H9 (cell line): Measurements from ENCODE around the gene FLACC1. TPM values are rescaled to one million over a fixed set of nuclear protein-coding genes. Genes with fewer than 3 reads are reported as not detected.
A peak's percentile ranks its signal among the peaks of the same experiment; 100 is the strongest.

Source experiments
- DNase-seq: peaks from one replicate; pipeline ENCODE4 v3.0.0-alpha.2; 2017
- H2AFZ ChIP-seq: one replicate; pipeline ENCODE4 v1.6.1; 2013; ENCODE audit warnings: mild to moderate bottlenecking, low read length, control low read depth, moderate library complexity
- H2AK5ac ChIP-seq: 2 replicates; pipeline ENCODE4 v1.6.1; 2013; ENCODE audit warnings: low read length, control low read depth, mixed read lengths; ENCODE audit not compliant: insufficient read length
- H2BK120ac ChIP-seq: one replicate; pipeline ENCODE4 v1.6.1; 2013; ENCODE audit warnings: low read depth, mild to moderate bottlenecking, low read length, control low read depth, inconsistent platforms; ENCODE audit not compliant: poor library complexity, severe bottlenecking
- H2BK12ac ChIP-seq: 2 replicates; pipeline ENCODE4 v1.6.1; 2013; ENCODE audit warnings: low read length, control low read depth, mixed read lengths, low read depth; ENCODE audit not compliant: insufficient read length
- H2BK15ac ChIP-seq: 2 replicates; pipeline ENCODE4 v1.6.1; 2013; ENCODE audit warnings: low read depth, low read length, control low read depth
- H2BK20ac ChIP-seq: one replicate; pipeline ENCODE4 v1.6.1; 2013; ENCODE audit warnings: low read depth, mild to moderate bottlenecking, low read length, control low read depth, inconsistent platforms; ENCODE audit not compliant: poor library complexity, severe bottlenecking
- H2BK5ac ChIP-seq: 2 replicates; pipeline ENCODE4 v1.6.1; 2013; ENCODE audit warnings: low read length, control low read depth, mixed read lengths; ENCODE audit not compliant: insufficient read length
- H3K14ac ChIP-seq: 2 replicates; pipeline ENCODE4 v1.6.1; 2013; ENCODE audit warnings: low read length, control low read depth; ENCODE audit not compliant: insufficient read depth
- H3K18ac ChIP-seq: 2 replicates; pipeline ENCODE4 v1.6.1; 2013; ENCODE audit warnings: low read depth, mild to moderate bottlenecking, mixed read lengths, low read length, control low read depth; ENCODE audit not compliant: insufficient read length
- H3K23ac ChIP-seq: 2 replicates; pipeline ENCODE4 v1.6.1; 2013; ENCODE audit warnings: low read length, control low read depth, mixed read lengths, low read depth; ENCODE audit not compliant: insufficient read length
- H3K23me2 ChIP-seq: 2 replicates; pipeline ENCODE4 v1.6.1; 2013; ENCODE audit warnings: low read depth, mild to moderate bottlenecking, mixed read lengths, low read length, control low read depth; ENCODE audit not compliant: insufficient read length, poor library complexity, severe bottlenecking
- H3K27ac ChIP-seq: 2 replicates; pipeline ENCODE4 v1.5.1; 2013; ENCODE audit warnings: low read length, control low read depth, mixed read lengths, low read depth; ENCODE audit not compliant: insufficient read length
- H3K27me3 ChIP-seq: 2 replicates; pipeline ENCODE4 v1.6.1; 2013; ENCODE audit warnings: low read length, control low read depth, inconsistent platforms; ENCODE audit not compliant: insufficient read depth
- H3K4ac ChIP-seq: 2 replicates; pipeline ENCODE4 v1.6.1; 2013; ENCODE audit warnings: low read depth, mild to moderate bottlenecking, control low read depth, inconsistent platforms, low read length, moderate library complexity
- H3K4me1 ChIP-seq: 2 replicates; pipeline ENCODE4 v1.6.1; 2013; ENCODE audit warnings: low read length, control low read depth, inconsistent platforms; ENCODE audit not compliant: insufficient read depth
- H3K4me2 ChIP-seq: 2 replicates; pipeline ENCODE4 v1.6.1; 2013; ENCODE audit warnings: low read length, control low read depth, mixed read lengths; ENCODE audit not compliant: insufficient read length, insufficient read depth
- H3K56ac ChIP-seq: 2 replicates; pipeline ENCODE4 v1.6.1; 2013; ENCODE audit warnings: low read depth, mild to moderate bottlenecking, mixed read lengths, low read length, control low read depth; ENCODE audit not compliant: insufficient read length
- H3K79me1 ChIP-seq: 2 replicates; pipeline ENCODE4 v1.6.1; 2013; ENCODE audit warnings: low read depth, mild to moderate bottlenecking, moderate library complexity, low read length, control low read depth, inconsistent platforms; ENCODE audit not compliant: insufficient read depth, poor library complexity, severe bottlenecking
- H3K79me2 ChIP-seq: 2 replicates; pipeline ENCODE4 v1.6.1; 2013; ENCODE audit warnings: low read length, control low read depth, inconsistent platforms; ENCODE audit not compliant: insufficient read depth
- H3K9ac ChIP-seq: 2 replicates; pipeline ENCODE4 v1.6.1; 2013; ENCODE audit warnings: low read length, control low read depth, mixed read lengths; ENCODE audit not compliant: insufficient read length; ENCODE audit errors: extremely low read depth
- H3K9me3 ChIP-seq: one replicate; pipeline ENCODE4 v1.6.1; 2013; ENCODE audit warnings: low read depth, low read length, inconsistent platforms; ENCODE audit not compliant: control insufficient read depth
- H3T11ph ChIP-seq: one replicate; pipeline ENCODE4 v1.6.1; 2013; ENCODE audit warnings: mild to moderate bottlenecking, low read length, control low read depth, inconsistent platforms
- H4K20me1 ChIP-seq: one replicate; pipeline ENCODE4 v1.6.1; 2013; ENCODE audit not compliant: control insufficient read depth, insufficient read length, insufficient read depth
- H4K5ac ChIP-seq: 2 replicates; pipeline ENCODE4 v1.6.1; 2013; ENCODE audit warnings: low read depth, mild to moderate bottlenecking, mixed read lengths, low read length, control low read depth; ENCODE audit not compliant: insufficient read length
- H4K8ac ChIP-seq: replicated peaks from 2 replicates; pipeline ENCODE4 v1.6.1; 2013; ENCODE audit warnings: low read length, control low read depth, mixed read lengths, low read depth; ENCODE audit not compliant: insufficient read length
- H4K91ac ChIP-seq: 2 replicates; pipeline ENCODE4 v1.6.1; 2013; ENCODE audit warnings: low read depth, mild to moderate bottlenecking, moderate library complexity, mixed read lengths, low read length, control low read depth; ENCODE audit not compliant: insufficient read length
- H3K27ac Mint-ChIP-seq, 3 experiments: 2 replicates in 2 of 3; 3 replicates in 1 of 3; pipeline ENCODE4 v1.8.0; 2020 to 2021; ENCODE audit warnings: mixed read lengths in 3 of 3, mild to moderate bottlenecking in 1 of 3, moderate library complexity in 1 of 3
- H3K27me3 Mint-ChIP-seq: 2 replicates; pipeline ENCODE4 v1.8.0; 2021; ENCODE audit warnings: low read depth, mild to moderate bottlenecking, moderate library complexity, mixed read lengths
- H3K36me3 Mint-ChIP-seq, 3 experiments: 2 replicates in 2 of 3; 3 replicates in 1 of 3; pipeline ENCODE4 v1.8.0; 2020 to 2021; ENCODE audit warnings: low read depth in 3 of 3, mixed read lengths in 3 of 3; ENCODE audit not compliant: insufficient read depth in 1 of 3
- H3K4me1 Mint-ChIP-seq, 2 experiments: 2 replicates each; pipeline ENCODE4 v1.8.0; 2020; ENCODE audit warnings: mixed read lengths in 2 of 2
- H3K4me3 Mint-ChIP-seq, 2 experiments: 2 replicates in 1 of 2; 3 replicates in 1 of 2; pipeline ENCODE4 v1.8.0; 2020 to 2021; ENCODE audit warnings: mild to moderate bottlenecking in 2 of 2, mixed read lengths in 2 of 2, moderate library complexity in 1 of 2
- H3K9me3 Mint-ChIP-seq, 2 experiments: 2 replicates in 1 of 2; 3 replicates in 1 of 2; pipeline ENCODE4 v1.8.0; 2020; ENCODE audit warnings: mild to moderate bottlenecking in 2 of 2, mixed read lengths in 2 of 2, moderate library complexity in 1 of 2
- WGBS: extraction: QIAGEN DNeasy Blood & Tissue Kit; methylation state at CpG from one replicate; pipeline ENCODE4 v1.1.7; 2013; ENCODE audit warnings: missing lambda C conversion rate, low lambda C conversion rate, mixed read lengths; ENCODE audit not compliant: insufficient read length; ENCODE audit errors: extremely low coverage; 5-methylcytosine and 5-hydroxymethylcytosine counted together
- total RNA-seq: library from RNA; stranded (reverse); gene quantifications from 2 replicates; pipeline ENCODE4 v1.2.1, GENCODE V29; 2021
- TF ChIP-seq, protein P1 (sequence below): fragments of 200-600 bp; sonication (generic); conservative IDR thresholded peaks from 3 replicates; pipeline ENCODE4 v1.8.0; 2021; ENCODE audit warnings: antibody characterized with exemption, mild to moderate bottlenecking

The FLACC1 gene
- total RNA-seq, 1 experiment from 2014 or later: 0.42 TPM

DNA sequence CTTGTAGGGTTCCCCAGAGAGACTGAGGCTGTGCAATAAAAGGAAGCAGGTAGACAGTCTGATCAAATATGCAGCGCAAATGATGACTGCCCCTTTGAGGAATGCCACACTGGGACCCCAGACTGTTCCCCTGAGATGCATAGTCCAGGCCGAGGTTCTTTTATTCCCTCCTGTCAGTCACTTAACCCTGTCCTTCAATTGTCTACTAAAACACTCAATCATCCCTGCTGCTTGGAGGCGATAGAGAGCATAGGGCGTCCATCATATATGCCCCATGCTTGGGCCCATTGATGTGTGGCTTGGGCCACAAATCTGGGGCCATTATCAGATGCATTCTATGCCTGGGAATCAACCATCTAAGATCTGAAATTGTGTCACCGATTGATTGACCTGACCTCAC lies 112.3 kb downstream of the FLACC1 start:
- no CpG with 5 or more reads among the region's 5 CpGs for WGBS
- Histone ChIP-seq H3K27me3 (no peaks in the 10 kb centered on the region), H4K91ac (no peak overlapping the region), H3K14ac (no peak overlapping the region), H3K23ac (no peak overlapping the region), H2AK5ac (no peak overlapping the region), H3K4me1 (no peaks in the 10 kb centered on the region), H2BK15ac (no peak overlapping the region), H3K79me1 (no peaks in the 10 kb centered on the region), H3K4ac (no peak overlapping the region), H2BK12ac (no peak overlapping the region), H3K9ac (no peak overlapping the region), H2AFZ (no peak overlapping the region), H3K56ac (no peak overlapping the region), H3K23me2 (no peaks in the 10 kb centered on the region), H2BK20ac (no peak overlapping the region), H4K20me1 (no peaks in the 10 kb centered on the region), H4K8ac (no peak overlapping the region), H3K4me2 (no peak overlapping the region), H3K79me2 (no peaks in the 10 kb centered on the region), H3K27ac (no peak overlapping the region), H3K9me3 (peaks cover 4% of the 10 kb centered on the region), H2BK5ac (no peak overlapping the region), H4K5ac (no peak overlapping the region), H3K18ac (no peak overlapping the region), H3T11ph (no peak overlapping the region), H2BK120ac (no peak overlapping the region)
- Mint-ChIP-seq H3K4me1 (no peaks in the 10 kb centered on the region), H3K9me3 (peaks cover 3 to 4% of the 10 kb centered on the region in 2 experiments; a peak in 2 of 5 replicates), H3K27ac (peak overlapping the region in 1 of 3 experiments; percentile 40; a peak in 1 of 7 replicates), H3K36me3 (peaks cover 0 to 17% (median 1%) of the 10 kb centered on the region in 3 experiments; a peak in 4 of 7 replicates), H3K27me3 (no peaks in the 10 kb centered on the region), H3K4me3 (no peak overlapping the region)
- DNase-seq: no peak
- TF ChIP-seq, protein P1, sequence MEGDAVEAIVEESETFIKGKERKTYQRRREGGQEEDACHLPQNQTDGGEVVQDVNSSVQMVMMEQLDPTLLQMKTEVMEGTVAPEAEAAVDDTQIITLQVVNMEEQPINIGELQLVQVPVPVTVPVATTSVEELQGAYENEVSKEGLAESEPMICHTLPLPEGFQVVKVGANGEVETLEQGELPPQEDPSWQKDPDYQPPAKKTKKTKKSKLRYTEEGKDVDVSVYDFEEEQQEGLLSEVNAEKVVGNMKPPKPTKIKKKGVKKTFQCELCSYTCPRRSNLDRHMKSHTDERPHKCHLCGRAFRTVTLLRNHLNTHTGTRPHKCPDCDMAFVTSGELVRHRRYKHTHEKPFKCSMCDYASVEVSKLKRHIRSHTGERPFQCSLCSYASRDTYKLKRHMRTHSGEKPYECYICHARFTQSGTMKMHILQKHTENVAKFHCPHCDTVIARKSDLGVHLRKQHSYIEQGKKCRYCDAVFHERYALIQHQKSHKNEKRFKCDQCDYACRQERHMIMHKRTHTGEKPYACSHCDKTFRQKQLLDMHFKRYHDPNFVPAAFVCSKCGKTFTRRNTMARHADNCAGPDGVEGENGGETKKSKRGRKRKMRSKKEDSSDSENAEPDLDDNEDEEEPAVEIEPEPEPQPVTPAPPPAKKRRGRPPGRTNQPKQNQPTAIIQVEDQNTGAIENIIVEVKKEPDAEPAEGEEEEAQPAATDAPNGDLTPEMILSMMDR: no peak
